RPMI8226 (cell line): ENCODE measurements around the gene CUL7.
"Not testable (repeated sequence)": the region's sequence is repeated elsewhere in the genome, so short reads cannot be mapped to it uniquely, and the experiment has no call there.

Experiments used
- DNase-seq: peaks from one replicate; pipeline ENCODE4 v3.0.0-alpha.2; 2015

Gene CUL7

DNA sequence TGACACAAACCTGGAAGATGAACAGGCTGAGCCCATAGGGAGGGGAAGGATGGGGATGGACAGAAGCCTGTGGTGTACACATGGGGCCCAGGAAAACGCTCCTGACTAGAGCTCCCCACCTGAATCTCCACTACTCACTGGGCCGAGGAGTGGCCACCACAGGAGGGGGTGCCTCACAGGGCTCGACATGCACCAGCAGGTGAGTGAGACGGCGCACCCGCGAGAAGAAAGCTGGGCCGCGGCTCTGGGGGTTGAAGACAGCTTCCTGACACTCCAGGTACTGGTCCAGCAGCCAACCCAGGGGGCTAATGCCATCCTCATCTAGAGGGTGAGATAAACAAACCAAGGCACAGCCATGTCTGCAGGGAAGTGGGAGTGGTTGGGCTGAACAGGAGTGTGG lies 10.3 kb downstream of the CUL7 start:
- no peak for DNase-seq

DNA sequence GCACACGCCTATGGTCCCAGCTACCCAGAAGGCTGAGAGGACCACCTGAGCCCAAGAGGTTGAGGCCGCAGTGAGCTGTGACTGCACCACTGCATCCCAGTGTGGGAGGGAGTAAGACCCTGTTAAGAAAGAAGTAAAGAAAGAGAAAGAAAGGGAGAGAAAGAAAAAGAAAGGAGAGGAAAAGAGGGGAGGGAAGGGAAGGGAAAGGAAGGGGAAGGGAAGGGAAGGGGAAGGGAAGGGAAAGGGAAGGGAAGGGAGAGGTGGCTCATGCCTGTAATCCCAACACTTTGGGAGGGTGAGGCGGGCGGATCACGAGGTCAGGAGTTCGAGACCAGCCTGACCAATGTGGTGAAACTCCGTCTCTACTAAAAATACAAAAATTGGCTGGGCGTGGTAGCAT lies 12.2 kb downstream of the CUL7 start:
- DNase-seq = not testable (repeated sequence)

DNA sequence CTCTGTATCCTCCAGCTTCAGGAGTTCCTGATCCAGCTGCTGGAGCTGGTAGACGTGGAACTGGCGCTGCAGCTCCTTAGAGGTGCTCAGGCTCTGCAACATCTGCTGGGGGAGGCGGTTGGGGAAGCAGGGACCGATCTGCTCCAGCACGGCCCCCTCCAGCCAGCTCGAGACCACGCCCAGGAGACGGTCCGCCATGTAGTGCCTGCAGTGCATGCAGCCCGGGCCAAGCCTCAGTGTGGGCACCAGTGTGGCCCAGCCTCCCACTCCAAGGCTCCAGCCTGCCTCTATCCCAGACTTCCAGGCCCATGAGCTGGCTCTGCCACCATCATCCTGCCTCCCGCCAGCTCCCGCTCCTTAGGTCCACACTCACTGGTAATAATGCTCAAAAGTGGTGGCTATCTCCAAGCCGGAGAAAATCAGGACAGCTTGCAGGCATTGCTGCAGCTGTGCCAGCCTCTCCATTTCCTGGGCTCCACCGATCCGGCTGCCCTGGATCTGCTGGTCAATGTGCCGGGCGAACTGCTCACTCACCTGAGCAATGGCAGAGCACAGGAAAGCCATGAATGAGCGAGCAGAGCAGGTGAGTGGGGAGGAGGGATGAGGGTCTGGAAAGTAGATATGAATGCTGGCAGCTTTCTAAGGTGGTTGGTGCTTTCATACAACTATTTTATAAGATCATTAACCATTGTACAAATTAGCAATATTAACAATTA lies 13.0 kb downstream of the CUL7 start:
- DNase-seq = no peak

DNA sequence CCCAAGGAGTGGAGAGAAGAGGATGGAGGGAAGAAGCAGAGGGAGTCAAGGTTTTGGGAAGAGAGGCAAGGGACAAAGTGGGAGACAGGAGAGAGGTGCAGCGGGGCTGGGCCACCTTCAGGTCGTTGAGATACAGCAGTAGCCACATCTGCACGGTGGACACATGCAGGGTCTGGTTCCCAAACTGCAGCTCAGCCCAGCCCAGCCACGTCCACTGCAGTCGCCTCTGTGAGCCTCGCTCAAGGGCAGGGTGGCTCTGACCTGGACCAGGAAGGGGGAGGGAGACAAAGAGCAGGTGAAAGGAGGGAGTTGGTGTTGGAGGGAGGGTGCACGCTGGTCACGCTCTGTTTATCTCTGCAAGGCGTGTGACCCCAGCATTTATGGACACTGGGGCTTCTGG lies 14.9 kb downstream of the CUL7 start:
- no peak for DNase-seq

DNA sequence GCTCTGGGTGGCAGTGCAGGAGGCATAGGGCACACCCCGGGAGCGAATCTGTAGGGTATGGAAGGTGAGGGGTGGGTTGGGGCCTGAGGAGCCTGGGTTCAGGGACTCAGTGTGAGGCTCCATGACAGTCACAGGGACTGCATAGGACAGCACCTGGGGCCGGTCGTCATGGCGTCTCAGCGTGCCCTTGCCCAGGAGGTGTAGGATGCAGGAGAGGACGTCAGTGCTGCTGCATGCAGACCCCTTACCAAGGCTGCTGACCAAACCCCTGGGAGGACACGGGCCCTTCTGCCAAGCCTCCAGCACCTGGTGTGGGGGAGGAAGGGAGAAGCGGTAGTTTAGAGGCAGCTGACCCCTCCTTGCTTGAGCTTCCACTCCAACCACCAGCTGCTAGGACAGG lies 15.9 kb downstream of the CUL7 start:
- no peak for DNase-seq

DNA sequence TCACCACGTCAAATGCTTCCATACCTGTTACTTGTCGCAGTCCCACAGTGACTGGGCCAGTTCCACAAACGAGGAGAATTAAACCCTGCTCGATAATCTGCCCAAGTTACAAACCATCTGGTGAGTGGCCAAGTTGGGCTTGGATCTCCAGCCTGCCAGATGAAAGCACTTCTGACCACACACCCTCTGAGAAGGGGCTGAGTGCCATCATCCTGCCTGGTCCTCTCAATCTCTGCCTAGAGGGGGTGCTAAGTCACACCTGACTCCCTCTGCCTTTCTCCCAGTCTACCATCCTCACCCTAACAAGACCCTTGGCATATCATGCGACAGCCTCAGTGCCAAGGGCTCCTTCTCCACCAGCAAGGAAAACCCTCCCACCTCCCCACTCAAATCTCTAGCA lies 16.5 kb downstream of the CUL7 start:
- DNase-seq = no peak

DNA sequence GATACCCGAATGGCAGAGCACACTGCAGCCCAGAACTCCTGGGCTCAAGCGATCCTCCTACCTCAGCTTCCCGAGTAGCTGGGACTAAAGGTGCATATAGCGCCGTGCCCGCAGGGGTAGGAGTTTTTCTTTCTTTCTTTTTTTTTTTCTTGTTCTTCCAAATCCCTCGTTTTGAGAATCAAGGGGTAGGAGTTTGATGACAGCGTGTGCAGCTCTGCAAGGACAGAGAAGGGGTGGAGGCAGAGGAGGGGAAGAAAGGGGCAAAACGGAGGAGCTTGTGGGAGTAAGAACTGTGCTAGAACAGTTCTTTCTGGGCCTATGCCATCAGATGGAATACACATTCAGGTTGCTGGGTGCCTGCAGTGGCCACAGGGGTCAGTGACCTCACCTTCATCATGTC lies 16.9 kb downstream of the CUL7 start:
- DNase-seq = no peak

DNA sequence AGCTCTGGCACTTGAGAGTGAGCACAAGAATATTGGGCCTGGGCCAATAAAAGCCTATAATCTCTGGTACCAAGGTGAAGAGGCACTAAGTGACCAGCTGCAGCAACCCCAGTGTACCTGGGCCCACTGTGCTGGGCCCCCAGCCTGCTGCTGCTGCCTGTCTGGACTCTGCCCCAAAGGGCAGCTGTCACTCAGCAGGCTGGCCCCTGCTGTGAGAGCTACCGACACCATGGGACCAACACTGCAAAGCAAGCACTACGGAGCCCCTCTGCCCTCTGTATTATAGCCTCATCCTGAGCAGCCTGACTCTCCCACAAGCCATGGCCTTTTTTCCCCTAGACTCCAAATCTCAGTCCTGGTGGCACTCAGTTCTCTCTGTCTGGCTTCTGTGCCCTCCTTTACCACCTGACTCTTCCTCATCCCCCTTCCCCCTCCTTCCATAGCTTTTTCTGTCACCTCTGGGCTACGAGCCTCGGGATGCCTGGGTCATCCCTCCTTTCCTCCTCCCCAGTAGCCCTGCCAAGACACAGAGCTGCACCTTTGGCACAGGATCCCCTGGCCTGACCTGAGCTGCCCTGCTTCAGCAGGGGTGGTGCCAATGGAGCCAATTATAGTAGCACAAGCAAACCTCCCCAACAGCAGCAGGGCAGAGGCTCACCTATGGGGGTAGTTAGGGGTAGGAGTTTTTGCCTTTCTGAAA lies 18.0 kb downstream of the CUL7 start:
- no peak for DNase-seq

DNA sequence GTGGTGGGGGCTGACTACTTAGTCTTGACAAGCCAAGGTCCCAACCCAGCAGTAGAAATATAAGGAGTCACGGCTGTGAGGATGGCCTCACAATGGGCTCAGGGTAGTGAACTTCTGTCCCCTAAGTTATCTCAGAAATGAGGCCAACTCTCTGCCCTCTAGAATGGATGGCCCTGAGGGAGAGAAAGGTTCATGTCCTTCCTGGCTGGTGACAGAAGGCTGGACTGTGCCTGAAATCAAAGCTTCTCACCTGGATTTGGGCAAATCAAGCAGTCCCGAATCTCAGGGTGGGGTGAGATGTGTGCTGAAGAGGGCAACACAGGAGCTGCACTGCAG lies 19.5 kb downstream of the CUL7 start:
- DNase-seq = no peak

DNA sequence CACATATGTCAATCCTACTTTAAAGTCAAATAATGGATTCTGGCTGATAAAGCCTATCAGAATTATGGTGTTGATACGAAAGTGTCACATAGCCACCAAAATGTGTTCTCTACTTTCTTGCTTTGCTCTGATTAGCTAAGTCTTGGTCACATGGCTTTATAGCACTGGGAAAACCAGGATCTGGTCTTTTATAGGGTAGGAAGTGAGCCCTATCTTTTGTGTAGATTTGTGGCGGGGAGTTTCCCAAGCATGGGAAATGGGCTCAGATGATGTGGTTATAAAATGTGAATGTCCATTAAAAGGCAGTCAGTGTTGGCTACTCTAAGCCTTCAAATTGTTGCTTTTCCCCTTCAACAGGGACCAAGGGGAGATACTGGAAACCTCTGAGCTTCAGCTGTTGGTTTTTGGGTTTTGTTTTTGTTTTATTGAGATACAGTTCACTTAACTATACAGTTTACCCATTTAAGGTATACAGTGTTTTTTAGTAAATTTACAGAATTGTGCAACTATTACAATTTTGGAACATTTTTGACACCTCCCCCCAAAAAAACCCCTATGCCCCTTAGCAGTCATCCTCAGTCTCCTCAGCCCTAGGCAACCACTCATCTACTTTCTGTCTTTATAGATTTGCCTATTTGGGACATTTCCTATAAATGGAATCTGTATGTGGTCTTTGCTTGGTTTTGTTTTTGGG lies 20.0 kb downstream of the CUL7 start:
- DNase-seq = no peak

DNA sequence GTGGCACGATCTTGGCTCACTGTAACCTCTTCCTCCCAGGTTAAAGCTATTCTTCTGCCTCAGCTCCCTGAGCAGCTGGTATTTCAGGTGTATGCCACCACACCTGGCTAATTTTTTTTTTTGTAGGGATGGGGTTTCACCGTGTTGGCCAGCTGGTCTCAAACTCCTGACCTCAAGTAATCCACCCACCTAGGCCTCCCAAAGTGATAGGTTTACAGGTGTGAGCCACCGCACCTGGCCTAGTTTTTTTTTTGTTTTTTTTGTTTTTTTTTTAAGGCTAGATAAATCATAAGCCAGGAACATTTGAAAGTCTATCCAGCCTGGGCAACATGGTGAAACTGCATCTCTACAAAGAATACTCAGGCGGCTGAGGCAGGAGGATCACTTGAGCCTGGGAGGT lies 21.3 kb downstream of the CUL7 start:
- DNase-seq = no peak

DNA sequence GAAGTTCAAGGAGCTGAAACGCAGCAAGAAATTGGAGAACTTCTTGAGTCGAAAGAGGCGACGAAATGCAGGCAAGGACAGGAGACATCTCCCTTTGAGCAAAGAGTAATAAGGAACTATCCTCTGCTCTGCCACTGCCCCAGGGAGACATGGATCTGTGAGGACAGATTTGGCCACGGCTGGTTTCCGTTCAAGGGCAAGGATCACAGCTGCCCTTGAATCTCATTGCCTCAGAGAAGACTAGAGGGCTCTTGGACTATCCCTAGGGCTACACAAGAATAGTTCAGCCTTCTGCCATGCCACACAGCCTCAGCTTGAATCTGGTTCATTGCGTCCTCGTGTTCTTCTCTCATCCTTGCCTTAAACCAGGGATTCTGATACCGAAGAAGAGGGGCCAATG lies 24.5 kb downstream of the CUL7 start:
- no peak for DNase-seq

DNA sequence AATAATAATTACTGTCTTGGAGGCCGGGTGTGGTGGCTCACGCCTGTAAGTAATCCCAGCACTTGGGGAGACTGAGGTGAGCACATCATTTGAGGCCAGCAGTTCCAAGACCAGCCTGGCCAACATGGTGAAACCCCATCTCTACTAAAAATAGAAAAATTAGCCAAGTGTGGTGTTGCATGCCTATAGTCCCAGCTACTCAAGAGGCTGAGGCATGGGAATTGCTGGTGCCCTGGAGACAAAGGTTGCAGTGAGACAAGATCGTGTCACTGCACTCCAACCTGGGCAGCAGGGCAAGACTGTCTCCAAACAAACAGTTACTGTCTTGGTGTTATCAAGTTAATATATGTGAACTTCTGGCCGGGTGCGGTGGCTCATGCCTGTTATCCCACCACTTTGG lies 27.3 kb downstream of the CUL7 start:
- no peak for DNase-seq

DNA sequence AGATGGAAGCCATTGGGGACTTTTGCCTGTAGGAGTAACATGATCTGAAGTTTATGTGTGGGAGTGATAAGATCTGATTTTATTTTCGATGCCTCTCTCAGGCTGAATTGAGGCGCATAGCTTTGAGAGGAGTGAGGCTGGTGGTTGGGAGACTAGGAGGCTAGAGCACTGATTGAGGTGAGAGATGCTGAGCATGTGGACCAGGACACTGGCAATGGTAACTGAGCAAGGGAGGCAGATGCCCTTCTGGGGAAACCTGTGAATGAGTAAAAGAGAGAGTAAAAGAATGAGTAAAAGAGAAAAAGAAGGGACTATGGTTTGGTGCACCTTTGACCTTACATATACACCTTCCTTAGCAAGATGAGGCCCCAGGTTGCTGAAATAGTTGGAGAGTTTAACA lies 29.2 kb downstream of the CUL7 start:
- no peak for DNase-seq

DNA sequence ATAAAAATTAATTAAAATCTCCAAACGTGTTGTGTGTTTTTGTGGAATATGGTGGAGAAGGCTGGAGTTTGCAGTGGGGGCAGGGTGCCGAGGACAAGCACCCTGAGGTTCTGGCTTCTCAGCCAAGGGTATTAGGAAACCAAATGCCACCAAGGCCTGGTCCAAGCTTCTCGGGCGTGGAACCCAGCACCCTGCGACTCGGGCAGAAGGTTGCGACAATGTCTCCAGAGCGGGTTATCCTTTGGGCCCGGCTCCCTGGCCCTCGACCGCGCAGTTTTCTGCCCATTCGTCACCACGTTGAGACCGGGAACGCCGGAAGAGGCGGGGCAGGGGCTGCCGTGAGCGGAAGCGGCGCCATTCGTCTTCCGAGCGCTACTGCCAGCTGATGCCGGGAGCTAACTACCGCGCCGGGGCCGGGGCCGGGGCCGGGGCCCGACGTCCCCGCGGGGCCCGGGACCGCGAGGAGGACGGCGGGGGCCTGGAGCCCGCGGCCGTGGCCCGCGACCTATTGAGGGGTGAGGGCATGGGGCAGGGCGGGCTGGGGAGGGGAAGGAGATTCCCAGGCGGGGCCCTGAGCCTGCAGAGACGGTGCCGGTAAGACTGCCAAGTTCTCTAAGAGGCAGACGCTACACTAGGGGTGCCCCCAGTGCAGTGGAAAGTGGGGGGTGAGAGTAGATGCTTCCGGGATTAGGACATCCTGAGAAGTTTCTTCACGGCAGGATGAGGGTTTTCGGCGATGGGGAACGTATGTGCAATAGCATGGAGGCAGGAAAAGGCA lies 32.2 kb downstream of the CUL7 start, which contains the start of gene RRP36:
Gene RRP36 (plus strand): TSS at position 354 of the 778 bp plus-strand sequence. CDS start 32 bp downstream, at position 386.
- peak; percentile 83 for DNase-seq

DNA sequence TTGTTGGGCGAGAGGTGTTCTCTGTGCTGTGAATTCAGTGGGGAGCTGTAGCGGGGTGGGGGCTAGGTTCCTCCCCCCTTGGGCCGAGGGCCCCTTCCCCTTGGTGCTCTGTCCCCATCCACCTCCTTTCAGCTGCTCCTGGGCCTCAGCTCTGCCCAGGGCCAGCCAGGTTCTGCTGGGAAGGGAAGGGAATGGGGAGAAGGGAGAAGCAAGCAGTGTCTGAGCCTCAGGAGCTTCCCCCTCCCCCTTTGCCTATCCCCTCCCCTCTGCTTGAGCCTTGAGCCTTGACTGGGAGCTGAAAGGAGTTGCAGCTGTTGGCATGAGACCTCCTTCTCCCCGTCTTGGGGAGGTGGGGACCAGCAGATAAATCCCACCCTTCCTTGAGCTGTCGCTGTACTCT lies 32.8 kb downstream of the CUL7 start:
- DNase-seq = no peak

DNA sequence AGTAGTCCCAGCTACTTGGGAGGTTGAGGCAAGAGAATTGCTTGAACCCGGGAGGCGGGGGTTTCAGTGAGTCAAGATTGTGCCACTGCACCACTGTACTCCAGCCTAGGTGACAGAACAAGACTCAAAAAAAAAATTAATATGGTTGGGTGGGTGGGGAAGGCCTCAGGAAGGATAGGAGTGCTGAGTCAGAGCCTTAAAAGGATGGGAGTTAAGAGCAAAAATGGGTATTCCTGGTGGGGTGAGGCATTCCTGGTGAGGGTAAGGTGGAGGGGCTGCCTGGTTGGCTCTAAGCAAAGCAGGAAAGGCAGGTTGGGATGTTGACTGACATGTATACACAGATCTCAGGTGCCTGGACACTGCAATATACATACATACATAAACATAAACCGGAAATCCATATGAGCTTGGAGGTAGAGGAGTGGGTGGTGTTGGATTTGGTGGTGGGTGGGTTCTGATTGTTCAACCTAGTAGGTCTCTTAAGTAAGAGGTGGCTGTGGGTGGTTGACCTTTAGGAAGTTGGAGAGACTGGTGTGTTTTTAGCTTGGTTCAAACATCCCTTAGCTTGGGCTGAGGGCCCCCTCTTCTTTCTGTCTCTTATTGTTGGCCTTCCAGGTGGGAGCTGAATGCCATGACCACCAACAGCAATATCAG lies 33.5 kb downstream of the CUL7 start:
- no peak for DNase-seq

DNA sequence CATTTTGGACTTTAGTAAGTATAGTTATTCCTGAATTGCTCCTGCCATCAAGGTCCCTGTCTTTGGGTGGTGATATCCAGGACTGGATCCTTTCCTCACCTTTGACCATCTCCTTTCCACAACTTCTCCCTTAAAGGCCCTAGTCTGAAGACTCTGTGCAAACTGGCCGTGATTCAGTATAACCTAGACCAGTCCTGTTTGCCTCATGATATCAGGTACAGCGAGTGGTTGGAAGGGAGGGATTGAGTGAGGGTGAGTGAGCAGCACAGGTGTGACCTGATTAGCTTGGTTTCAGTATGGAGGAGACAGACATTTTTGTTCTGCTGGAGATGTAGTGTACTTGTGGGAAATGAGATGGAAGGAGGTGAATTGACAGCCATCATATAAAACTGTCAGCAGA lies 34.5 kb downstream of the CUL7 start:
- DNase-seq = no peak

DNA sequence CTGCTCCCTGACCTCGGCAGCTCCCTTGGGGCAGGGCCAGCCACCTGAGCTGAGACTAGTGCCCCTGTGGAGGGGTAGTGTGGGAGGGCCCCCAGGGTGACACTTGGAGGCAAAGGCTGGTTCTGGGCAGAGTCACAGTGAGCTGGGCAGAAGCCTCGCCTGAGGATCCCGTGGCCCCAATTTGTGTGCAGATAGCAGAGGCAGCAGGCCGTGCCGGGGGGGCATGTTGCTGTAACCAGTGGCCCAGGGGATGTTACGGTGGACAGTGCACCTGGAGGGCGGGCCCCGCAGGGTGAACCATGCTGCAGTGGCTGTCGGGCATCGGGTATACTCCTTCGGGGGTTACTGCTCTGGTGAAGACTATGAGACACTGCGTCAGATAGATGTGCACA lies 36.7 kb downstream of the CUL7 start:
- DNase-seq = no peak

DNA sequence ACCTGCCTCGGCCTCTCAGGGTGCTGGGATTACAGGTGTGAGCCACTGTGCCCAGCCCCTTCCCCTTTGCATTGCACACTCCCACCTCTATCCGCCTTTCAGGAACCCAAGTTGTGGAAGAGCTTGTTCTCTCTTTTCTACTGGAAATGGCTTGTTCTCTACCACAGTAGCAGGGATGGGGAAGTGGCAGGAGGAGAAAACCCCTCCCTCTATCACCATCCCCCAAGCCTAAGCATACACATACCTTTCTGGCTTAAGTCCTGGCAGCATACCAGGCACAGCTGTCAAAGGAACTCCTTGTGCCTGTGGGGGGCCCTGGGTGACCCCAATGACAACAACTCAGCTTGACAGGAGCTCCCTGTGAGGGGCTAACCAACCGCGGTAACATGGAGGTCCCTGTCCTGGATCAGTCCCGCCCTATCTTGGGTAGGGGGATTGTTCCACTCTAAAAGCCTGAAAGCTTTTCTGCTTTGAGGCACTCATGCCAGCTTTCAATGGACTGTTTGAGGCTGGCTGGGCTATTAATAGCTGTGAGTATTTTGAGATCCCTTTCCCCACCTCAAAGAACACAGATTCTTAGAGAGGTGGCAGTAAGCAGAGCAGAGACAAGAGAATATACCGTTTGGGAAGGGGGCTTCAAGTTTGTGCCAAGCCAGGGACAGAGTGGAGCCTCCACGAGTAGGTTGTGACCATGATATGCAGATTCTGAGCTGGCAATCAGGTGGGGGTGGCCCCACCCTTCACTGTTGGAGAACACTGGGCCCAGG lies 37.3 kb downstream of the CUL7 start:
- DNase-seq = no peak

DNA sequence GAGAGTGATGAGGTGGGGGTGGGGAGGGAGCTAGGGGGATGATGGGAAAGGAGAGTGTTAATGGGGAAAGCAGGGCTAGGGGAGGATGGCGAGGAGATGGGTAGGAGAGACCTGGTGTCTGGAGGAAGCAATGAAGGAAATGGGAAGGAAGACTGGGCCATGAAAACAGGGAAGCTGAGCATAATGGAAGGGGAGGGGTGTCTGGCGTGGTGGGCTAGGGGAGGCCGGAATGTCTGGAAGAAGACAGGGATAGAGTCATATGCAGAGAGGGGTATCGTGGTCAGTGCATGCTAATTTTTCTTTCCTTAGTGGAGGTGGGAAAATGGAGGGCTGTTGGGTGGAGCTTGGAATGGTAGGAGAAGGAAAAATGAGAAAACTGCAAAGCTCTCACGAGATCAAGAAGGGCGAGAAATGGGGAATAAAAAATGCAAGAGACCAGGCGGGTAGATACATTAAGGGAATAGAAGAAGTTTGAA lies 39.2 kb downstream of the CUL7 start:
- no peak for DNase-seq

DNA sequence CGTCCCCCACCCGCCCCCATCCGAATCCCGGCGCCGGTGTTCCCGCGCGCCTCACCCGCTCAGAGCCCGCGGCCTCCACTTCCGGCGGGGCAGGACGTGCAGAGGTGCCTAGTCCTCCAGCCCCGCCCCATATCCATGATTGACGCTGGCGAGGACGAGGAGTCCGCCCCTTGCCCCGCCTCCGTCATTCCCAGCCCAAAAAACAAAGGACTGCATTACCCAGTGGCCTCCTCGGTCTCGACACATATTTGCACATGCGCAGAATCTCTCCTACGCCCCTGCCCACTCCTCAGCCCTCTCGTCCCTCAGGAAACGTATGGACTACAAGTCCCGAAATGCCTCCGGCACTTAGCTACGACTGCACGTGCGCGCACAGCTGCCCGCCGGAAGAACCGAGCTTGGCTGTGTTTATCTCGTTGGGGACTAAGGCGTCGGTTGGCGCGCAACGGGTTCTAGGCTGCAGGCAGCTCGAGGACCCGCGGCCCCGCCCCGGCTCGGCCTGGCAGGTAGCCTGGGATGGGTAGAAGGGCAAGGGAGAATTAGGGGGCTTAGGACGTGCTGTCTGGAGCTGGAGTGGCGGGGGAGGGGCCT lies 39.7 kb downstream of the CUL7 start, which contains the start of the genes KLHDC3 and MEA1:
Gene KLHDC3 (plus strand): TSS at position 407 of the 591 bp plus-strand sequence. CDS start 2,944 bp downstream, outside the sequence.
Gene MEA1 (minus strand): TSS at position 104 of the 591 bp plus-strand sequence. CDS start 133 bp downstream, outside the sequence.
- DNase-seq = peak; percentile 99
